Caki2 (cell line): ENCODE data around the gene ACOT8. TPM values are rescaled to one million over a fixed set of nuclear protein-coding genes. Genes with fewer than 3 reads are reported as not detected.

Experiments
- DNase-seq: peaks from one replicate; pipeline ENCODE4 v3.0.0-alpha.2; 2015; ENCODE audit warnings: low read depth
- in situ Hi-C: cut with HindIII; loops from 2 replicates; pipeline ENCODE4 v1.10.0; 2016; ENCODE audit warnings: low sequenced_read_pairs, low pct_unique_long_range_greater_than_20kb, mixed read lengths
- total RNA-seq: library from RNA; depleted of rRNA; stranded (reverse); fragments of >200 nt; shearing (Covaris generic); gene quantifications from 2 replicates; pipeline ENCODE4 v1.2.3, GENCODE V29; 2014; ENCODE audit warnings: low replicate concordance

ACOT8 gene
- total RNA-seq, 1 experiment from 2014 or later = 43.3 TPM

DNA sequence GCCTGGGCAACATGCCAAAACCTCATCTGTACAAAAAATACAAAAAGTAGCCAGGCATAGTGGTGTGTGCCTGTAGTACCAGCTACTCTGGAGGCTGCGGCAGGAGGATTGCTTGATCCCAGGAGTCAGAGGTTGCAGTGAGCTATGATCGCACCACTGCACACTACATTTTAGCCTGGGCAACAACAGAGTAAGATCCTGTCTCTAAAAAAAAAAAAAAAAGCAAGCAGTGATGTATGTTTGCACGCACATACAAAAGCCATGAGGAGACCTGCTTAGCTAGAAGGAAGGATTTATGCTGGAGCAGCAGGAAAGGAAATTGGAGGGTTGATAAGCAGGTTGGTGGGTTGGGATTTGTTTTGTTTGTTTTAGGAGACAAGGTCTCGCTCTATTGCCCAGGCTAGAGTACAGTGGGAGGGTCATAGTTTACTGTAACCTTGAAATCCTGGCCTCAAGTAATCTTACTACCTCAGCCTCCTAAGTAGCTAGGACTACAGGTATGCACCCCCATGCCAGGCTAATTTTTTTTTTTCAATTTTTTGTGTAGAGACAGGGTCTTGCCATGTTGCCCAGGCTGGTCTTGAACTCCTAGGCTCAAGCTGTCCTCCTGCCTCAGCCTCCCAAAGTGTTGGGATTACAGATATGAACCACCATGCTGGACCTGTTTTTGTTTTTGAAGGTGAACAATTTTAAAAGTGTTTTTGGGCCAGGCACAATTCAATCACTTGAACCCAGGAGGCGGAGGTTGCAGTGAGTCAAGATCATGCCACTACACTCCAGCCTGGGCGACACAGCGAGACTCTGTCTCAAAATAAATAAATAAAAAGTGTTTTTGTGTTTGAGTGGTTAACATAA, 4.3 kb upstream of the ACOT8 start:
- in situ Hi-C loops = no loop called here
- no peak for DNase-seq

DNA sequence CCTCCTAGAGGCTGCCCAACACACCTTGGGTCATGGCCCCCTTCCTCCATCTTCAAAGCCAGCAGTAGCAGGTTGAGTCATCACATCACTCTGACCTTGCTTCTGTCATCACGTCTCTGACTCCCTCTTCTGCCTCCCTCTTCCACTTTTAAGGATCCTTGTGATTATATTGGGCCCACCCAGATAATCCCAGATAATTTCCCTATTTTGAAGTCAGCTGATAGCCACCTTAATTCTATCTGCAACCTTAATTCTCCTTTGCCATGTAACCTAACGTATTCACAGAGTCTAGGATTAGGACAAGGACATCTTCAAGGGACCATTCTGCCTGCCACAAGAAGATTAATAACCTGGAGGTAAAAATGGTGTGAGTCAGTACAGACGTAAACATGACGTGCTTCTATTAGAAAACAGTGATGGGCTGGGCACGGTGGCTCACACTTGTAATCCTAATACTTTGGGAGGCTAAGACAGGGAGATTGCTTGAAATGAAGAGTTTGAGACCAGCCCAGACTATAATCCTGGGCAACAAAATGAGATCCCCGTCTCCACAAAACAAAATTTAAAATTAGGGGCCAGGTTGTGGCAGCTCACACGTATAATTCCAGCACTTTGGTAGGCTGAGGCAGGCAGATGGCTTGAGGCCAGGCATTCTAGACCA, 3.5 kb upstream of the ACOT8 start:
- DNase-seq = no peak
- in situ Hi-C loops = no loop called here

DNA sequence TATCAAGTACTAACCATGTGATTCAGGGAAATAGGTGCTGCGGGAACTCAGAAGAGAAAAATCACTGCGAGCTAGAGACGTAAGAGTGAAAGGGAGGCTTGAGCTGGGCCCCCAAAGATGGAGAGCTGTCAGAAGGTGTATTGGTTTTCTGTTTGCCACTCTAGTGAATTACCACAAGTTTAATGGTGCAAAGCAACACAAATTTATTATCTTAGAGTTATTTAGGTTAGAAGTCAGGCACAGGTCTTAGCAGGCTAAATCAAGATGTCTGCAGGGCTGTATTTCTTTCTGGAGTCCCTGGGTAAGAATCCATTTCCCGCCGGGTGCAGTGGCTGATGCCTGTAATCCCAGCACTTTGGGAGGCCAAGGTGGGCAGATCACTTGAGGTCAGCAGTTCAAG, 2.7 kb upstream of the ACOT8 start:
- DNase-seq = no peak

DNA sequence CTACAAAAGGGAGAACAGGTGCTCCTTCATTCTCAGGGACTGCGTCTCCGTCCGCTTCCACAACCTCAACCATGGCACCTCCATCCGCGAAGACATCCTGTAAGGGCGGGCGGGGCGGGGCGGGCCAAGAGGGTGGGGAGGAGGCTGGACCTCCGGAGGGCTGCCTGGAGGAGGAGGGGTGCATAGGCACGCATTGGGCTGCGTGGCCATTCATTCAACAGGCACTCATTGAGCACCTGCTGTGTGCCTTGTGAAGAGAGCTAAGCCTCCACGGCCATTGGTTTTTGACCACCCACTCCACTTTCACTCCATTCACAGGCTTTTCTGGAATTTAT, 657 bp upstream of the ACOT8 start:
- no peak for DNase-seq
- in situ Hi-C loops = no loop called here

More for the DNA sequence above, 2.7 kb upstream of the ACOT8 start:
- in situ Hi-C loops = no loop called here

DNA sequence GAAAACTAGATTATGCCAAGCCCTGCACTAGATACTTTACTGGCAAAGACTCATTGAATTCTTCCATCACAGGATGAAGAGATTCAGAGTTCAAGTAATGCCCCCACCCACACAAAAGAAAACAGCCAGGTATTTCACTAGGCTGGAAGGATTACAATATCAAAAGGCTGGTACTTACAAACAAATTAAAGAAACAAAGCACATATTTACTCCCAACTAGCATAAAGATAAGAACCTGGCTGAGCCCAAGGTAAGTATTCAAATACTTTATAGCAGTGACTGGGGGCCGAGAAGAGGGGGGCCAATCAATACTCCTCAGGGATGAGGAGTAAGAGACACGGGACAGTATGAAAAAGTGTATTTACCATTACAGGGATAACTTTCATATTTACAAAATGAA, 3.7 kb downstream of the ACOT8 start:
- no peak for DNase-seq
- in situ Hi-C loops = no loop called here

DNA sequence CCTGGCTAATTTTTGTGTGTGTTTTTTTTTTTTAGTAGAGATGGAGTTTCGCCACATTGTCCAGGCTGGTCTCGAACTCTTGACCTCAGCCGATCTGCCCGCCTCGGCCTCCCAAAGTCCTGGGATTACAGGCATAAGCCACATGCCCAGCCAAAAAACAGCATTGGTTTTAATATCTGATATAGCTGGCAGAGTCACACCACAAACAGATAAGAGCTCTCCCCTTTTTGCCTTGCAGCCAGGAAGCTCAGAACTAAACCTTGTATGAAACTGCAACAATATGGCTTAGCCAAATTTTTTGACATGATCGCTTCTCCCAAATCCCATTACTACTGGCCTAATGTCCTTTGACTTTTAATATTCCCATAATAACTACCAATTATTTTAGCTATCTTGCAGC, 4.9 kb downstream of the ACOT8 start:
- in situ Hi-C loops = no loop called here
- DNase-seq = no peak

DNA sequence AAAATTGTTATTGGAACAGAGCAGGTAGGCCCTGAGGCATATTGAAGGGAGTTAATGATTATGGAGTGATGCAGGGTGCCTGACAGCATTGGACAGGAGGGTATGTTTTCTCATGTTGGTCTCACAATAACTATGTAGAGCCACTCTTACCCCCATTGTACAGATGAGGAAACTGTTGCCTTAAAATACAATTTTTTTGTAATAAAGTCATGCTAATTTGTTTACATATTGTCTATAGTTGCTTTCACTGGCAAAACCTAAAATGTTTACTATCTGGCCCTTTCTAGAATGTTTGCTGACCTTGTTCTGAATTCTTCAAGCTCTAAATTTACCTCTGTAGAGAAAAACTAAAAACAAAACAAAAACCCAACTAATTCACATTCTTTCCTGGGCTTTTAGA, 5.7 kb downstream of the ACOT8 start:
- in situ Hi-C loops = no loop called here
- no peak for DNase-seq

DNA sequence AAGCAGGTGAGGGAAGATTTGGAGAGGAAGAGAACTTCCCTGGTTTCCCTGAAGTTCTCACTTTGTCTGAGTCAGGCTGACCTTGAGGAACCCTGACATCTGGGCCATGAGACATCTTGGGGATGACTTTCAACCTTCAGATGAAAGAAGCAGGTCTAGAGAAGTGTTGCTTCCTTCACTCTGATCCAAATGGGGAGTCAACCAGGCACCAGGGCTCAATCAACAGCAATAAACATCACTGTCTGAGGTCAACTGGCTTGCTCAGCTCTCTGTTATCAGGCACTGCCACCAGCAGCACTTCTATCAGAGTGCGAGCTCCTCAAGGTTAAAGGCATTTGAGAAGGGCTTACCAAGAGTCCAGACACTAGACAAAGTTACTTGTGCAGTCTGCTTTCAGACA, 6.3 kb downstream of the ACOT8 start:
- in situ Hi-C loops = no loop called here

DNA sequence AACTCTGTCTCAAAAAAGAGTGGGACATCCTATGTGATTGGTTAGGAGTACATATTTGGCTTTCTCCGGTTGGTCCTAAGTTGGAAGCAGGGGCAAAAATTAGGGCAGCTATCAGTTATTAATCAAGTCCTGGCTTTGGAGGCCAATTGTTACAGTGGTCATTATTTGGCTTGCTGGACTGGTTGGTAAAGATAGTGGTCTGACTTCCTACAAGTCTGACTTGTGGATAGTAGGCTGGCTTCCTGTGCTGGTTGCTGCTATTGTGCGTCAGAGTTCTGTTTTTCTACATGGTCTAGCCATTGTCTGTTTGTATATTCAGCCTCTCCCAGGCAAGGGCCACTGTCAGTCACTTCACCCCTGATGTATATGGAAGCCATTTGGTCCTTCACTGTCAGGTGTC, 7.0 kb downstream of the ACOT8 start:
- DNase-seq = no peak
- in situ Hi-C loops = no loop called here

More for the DNA sequence above, 6.3 kb downstream of the ACOT8 start:
- no peak for DNase-seq

DNA sequence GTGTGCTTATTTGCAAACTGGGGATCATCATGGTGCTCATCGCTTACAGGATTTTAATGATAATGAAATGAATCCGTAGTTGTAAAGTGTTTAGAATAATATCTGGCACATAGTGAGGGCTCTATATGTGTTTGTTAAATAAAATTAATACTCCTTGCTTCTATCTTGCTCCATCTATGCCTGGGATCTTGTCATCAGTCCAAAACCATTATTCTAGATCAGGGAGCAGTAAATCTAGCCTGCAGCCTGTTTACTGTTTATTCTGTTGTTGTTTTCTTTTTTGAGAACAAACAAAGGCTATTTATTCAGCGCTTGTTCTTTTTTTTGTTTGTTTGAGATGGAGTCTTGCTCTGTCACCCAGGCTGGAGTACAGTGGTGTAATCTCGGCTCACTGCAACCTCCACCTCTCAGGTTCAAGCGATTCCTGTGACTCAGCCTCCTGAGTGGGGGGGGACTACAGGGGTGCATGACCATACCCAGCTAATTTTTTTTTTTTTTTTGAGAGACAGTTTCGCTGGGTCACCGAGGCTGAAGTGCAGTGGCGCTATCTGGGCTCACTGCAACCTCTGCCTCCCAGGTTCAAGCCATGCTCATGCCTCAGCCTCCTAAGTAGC, 8.1 kb downstream of the ACOT8 start:
- no peak for DNase-seq
- in situ Hi-C loops = no loop called here

DNA sequence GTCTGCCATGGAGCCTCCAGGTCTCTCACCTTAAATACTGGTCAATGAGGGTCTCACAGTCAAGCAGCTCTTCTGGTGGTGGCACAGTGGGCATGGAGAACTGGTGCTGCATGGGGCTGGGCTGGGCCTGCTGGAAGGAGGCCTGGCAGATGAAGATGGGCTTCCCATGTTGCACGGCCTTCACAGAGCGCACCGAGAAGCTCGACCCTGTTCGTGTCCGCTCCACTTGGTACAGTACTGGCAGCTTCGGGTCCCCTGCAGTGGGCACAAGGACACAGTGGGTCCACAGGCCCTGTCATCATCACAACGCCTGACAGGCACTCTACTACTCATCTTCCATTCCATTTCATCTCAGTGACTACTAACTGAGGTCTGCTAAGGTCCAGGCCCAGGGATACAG, 8.8 kb downstream of the ACOT8 start:
- no peak for DNase-seq
- in situ Hi-C loops = no loop called here

DNA sequence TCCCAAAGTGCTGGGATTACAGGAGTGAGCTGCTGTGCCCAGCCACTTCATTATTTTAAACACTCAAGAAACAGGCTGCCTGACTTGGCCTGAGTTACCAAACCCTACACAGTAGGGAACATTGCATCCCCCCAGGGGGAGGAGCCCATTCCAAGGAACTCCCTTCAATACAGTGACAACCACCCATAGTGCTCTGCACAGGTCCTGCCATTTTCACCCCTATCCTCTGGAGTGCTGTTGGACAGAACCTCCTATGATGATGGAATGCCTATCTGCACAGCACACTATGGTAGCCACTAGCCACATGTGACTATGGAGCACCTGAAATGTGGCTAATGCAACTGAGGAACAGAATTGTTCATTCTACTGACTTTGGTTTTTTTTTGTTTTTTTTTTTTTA, 11.7 kb downstream of the ACOT8 start:
- in situ Hi-C loops = no loop called here
- DNase-seq = no peak

DNA sequence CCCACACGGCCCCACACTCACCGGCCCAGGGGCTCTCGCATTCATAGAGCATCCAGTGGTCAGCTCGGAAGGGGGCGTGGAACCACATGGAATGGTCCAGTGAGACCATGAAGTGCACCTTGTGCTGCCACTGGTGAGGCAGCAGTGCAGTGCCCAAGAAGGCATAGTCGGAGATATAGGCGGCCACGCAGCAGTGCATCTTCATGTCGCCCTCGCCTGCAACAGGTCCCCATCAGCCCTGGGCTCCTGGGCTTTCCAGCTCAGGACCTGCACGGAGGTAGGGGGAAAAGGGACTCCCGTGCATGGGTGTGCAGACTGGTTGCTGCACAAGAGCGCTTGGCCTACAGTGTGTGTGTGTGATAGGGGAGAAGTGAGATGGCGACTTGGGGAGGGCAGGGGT, 13.7 kb downstream of the ACOT8 start:
- DNase-seq = no peak
- in situ Hi-C loops = no loop called here

DNA sequence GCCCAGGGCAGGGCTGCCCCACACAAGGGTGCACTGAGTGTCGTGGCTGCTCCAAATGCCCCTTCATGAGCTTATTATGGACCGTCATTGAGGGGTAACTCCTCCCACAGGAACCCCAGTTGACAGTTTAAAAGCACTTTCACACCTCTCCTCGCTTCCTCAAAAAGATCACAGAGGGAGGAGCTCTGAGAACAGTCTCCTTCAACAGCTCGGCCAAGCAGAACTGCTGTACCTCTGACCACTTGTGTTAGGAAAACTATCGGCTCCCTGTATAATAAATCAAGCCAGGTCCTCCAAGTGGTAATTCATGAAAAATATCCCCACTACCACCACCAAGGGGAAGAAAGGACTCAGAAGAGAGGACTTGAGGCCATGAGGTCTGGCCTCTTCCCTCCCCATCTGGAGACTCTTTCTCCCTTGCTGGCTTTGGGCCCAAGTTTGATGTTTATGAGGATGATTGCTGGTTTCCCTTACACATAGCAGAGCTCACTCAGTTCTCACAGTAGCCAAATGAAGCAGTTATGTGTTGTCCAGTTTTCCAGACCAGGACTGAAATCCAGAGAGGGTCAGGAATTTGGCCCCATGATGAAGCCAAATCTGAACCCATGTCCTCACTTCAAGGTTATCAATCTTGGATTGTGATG, 14.9 kb downstream of the ACOT8 start:
- no peak for DNase-seq
- in situ Hi-C loops = no loop called here

DNA sequence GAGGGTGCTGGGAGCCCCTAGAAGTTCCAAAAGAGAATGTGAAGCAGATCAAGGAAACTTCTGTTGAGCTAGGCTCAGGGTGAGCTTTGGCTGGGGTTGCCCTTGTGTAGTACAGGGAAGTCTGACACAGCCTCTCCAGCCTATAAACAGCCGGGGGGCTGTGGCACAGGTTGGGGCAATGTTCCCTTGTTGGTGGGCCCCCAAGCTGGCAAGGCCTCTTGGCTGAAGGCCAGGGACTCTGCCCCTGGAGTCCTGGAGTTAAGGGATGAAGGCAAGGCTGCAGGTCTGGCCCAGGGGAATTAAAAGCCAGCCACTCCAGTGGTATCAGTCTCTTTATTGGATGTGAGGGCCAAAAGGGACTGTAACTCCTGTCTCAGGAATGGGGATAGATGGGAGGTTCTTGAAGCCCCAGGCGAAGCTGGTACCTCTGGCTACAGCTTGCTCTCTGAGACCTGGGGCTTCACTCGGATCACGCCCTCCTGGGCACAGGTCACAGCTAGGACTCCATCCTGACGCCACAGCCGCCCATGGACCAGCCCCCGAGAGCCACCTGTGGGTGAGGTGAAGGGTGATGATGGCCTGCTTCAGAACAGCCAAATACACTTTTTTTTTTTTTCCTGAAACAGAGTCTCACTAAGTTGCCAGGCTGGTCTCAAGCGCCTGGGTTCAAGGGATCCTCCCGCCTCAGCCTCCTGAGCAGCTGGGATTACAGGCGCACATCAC, 15.6 kb downstream of the ACOT8 start:
- DNase-seq = no peak
- in situ Hi-C loops = no loop called here

DNA sequence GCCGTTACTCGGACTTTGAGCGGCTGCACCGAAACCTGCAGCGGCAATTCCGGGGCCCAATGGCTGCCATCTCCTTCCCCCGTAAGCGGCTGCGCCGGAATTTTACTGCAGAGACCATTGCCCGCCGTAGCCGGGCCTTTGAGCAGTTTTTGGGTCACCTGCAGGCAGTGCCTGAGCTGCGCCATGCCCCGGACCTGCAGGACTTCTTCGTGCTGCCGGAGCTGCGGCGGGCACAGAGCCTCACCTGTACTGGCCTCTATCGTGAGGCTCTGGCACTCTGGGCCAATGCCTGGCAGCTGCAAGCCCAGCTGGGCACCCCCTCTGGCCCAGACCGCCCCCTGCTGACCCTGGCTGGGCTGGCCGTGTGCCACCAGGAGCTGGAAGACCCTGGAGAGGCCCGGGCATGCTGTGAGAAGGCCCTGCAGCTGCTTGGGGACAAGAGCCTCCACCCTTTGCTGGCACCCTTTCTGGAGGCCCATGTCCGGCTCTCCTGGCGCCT, 16.4 kb downstream of the ACOT8 start:
- no peak for DNase-seq
- in situ Hi-C loops = no loop called here

DNA sequence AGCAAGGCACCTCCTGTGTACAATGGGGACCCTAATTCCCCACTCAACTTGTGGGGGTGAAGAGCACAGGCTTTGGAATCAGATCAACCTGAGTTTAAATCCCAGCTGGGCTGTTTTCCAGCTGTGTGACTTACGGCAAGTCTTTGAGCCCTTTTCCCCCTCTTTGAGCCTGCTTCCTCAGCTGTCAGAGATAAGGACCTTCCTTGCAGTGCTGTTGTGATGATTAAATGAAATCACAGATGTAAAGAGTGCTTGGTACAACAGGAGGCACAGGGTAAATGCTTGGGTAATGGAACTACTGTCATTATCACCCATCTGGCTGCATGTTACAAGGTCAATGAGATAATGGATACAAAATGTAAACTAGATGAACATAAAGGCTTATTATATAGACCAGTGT, 20.4 kb downstream of the ACOT8 start:
- no peak for DNase-seq
- in situ Hi-C loops = no loop called here

DNA sequence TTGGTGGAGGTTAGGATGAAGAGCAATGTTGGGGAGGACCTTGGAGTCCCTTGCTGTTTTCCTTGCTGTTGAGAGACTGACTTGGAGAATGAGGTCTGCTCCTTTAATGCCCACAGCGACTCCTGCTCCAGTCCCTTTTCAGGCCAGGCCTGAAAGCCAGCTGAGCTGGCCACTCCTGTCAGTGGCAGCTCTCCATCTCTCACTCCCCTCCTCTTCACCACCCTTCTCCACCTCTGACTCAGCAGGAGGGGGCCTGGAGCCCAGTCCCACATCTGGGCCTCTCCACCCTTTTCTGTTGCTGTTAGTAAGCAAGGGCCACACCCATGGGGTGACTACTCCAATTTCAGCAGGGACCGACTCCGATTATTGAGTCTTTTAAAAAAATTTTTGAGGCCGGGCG, 21.4 kb downstream of the ACOT8 start:
- in situ Hi-C loops = no loop called here
- no peak for DNase-seq
